GM18867 (cell line): ENCODE data around the gene GAL3ST2.
"Not testable (repeated sequence)": the region's sequence is repeated elsewhere in the genome, so short reads cannot be mapped to it uniquely, and the experiment has no call there.

ENCODE experiments used
- ATAC-seq: cut with Tn5 transposase; IDR thresholded peaks from one replicate; pipeline ENCODE4 v1.9.1; 2021; ENCODE audit warnings: mild to moderate bottlenecking, moderate library complexity; ENCODE audit not compliant: unreplicated experiment

Gene GAL3ST2

DNA sequence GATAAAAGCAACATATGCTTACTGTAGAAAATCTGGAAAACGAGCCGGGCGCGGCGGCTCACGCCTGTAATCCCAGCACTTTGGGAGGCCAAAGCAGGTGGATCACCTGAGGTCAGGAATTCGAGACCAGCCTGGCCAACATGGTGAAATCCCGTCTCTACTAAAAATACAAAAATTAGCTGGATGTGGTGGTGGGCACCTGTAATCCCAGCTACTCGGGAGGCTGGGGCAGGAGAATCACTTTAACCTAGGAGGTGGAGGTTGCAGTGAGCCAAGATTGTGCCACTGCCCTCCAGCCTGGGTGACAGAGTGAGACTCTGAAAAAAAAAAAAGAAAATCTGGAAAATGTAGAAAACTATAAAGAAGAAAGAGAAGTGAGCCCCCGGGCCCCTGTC, 41.2 kb downstream of the GAL3ST2 start:
- not testable (repeated sequence) for ATAC-seq

DNA sequence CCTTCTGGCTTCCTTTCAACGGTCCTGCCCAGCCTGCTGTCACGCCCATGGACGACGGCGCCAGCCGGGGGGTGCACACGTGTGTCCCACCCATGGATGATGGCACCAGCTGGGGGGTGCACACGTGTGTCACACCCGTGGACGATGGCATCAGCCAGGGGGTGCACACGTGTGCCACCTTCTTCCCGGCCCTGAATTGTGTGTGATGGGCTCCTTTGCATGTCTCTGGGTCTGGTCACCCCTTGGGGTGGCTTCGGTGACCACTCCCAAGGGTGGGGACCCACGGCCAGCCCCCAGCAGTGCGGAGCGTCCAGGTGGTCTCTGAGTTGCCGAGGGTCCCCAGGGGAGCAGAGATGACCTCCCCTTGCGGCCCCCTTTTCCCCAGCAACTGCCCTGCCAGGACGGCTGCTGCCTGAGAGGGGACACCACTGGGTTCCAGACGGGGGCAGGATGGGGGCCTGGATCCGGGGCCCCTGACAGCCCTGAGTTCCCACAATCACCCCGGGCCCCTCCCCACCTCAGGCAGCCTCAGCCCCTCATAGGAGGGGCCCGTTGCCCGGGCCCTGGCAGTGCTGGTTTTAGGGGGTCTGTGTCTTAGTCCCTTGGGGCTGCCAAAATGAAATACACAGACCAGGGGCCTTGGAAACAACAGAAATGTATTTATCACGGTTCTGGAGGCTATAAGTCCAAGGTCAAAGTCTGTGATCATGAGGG, 41.8 kb downstream of the GAL3ST2 start:
- no peak for ATAC-seq

DNA sequence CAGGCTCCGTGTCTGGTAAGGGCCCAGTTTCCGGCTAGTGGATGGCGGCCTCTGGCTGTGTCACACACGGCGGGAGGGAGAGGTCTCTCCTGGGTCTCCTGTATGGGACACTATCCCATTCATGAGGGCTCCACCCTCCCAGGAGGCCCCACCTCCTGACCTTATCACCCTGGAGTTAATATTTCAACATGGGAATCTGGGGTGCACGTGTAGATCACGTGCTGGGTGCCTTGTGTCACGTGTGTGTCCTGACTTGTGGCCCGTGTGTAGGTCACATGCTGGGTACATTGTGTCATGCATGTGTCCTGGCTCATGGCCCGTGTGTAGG, 42.3 kb downstream of the GAL3ST2 start:
- no peak for ATAC-seq

DNA sequence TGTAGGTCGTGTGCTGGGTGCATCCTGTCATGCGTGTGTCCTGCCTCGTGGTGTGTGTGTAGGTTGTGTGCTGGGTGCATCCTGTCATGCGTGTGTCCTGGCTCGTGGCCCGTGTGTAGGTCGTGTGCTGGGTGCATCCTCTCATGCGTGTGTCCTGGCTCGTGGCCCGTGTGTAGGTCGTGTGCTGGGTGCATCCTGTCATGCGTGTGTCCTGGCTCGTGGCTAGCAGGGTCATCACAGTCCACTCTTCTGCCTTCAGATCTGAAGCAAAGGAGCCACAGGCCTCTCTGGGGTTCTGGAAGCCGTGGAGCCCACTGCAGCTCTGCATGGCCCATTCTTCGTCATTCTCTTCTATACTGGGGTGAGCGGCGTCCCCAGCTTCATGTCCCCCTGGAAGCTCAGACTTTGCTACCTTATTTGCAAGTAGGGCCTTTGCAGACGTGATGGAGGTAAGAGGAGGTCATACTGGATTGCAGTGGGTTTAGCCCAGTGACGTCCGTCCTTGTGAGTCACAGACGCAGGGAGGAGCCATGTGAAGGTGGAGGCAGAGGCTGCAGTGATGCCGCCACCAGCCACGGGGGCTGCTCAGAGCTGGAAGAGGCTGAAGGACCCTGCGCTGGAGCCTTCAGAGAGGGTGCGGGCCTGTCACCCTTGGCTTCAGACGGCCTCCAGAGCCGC, 43.5 kb downstream of the GAL3ST2 start:
- ATAC-seq: not testable (repeated sequence)

DNA sequence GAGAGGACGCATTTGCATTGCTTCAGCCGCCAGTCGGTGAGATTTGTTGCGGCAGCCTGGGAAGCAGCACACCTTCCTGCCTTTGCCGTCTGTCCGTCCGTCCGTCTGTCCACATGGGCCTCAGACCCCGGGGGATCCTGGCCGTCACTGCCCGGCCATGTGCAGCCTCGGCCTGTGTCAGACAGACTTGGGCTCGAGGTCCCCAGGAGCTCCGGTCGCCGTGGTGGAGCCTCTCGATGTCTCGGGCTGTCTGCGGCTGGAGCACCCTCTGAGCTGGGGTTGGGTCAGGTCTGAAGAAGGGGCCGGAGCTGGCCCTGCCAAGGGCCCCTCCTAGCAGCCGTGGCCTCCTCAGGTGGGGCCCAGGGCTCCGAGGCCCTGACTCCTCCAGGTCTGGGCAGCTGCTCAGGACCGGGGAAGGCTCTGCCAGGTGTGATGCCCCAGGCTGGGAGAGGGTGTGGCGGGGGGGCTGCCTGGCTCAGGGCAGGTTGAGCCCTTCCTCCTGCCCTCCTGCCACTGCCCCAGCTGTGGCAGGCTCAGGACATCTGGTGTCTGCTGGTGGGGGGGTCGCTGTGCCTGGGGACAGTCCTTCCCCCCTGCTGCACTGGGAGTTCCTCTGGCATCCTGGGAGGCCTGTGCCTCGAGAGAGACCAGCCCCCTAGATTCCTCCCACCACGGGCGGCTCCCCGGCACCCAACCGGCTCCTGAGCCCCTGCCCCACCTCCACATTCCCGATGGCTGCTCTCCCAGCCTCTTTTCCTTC, 44.2 kb downstream of the GAL3ST2 start:
- ATAC-seq: no peak

DNA sequence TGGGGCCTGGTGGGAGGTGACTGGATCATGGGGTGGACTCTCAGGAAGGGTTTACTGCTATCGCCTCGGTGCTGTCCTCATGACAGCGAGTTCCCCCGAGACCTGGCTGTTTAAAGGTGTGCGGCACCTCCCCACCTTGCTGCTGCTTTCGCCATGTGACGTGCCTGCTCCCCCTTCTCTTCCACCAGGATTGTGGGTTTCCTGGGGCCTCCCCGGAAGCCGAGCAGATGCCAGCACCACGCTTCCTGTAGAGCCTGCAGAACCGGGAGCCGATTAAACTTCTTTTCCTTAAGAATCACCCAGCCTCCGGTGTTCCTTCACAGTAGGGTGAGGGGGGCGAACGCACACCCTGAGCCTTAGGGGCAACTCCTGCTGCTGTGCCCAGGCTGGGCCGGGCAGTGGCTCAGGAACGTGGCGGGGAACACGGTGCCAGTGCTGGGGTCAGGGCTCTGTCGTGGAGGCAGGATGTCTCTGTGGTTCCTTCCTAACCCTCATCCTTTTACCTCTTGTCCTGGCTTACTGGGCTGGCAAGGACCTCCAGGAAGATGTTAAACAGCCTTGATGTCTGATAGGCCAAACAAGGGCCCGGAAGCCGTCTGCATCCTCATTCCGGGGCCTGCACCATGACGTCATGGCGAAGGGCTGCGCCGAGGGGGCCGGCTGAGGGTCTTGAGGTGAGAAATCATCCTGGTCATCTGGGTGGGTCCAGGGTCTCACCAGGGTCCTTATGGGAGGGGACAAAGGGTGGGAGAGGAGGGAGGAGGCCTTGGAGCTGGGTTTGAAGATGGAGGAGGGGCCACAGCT, 45.0 kb downstream of the GAL3ST2 start:
- ATAC-seq: no peak

DNA sequence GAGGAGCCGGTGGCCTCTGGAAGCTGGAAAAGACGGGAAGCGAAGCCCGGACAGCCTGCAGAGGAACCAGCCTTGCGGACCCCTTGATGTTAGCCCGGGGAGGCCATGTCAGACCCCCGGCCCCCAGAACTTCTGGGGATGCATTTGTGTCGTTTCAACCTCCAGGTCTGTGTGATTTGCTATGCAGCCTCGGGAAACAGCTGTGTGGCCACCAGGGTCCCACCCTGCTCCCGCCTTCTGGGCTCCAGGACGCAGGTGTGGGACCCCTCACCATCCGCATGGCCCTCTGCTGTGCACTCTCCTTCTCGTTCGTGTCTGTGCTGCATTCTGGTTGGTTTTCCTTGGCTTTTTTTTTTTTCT, 45.6 kb downstream of the GAL3ST2 start:
- ATAC-seq: no peak

DNA sequence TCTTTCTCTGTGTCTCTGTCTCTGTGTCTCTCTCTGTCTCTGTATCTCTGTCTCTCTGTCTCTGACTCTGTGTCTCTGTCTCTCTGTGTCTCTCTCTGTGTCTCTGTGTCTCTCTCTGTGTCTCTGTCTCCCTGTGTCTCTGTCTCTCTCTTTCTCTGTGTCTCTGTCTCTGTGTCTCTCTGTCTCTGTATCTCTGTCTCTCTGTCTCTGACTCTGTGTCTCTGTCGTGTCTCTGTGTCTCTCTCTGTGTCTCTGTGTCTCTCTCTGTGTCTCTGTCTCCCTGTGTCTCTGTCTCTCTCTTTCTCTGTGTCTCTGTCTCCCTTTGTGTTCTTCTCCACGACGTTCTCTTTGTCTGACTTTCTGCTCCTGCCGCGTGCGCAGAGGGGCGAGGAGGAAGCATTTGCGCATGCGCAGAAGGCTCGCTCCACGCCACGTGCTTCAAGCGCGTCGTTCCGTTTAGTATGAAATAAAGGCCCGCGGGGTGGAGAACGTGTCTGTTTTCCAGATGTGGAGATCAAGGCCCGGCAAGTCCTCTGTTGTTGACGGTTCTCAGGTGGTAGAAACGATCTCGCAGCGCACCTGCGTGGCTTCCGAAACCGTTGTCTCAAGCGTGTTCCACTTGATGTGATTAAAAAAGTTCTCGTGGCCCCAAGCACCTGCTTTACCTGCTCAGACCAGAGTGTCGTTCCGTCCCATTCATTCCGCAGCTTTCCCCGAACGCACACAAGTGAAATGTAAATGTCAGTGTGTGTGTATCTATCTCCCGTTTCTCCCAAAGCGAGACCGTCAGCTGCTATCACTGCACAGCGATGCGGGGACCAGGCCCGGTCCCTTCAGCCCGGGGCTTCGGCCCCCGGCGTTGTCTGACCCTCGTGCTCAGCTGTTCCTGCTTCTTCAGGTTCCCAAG, 47.2 kb downstream of the GAL3ST2 start:
- ATAC-seq: not testable (repeated sequence)

DNA sequence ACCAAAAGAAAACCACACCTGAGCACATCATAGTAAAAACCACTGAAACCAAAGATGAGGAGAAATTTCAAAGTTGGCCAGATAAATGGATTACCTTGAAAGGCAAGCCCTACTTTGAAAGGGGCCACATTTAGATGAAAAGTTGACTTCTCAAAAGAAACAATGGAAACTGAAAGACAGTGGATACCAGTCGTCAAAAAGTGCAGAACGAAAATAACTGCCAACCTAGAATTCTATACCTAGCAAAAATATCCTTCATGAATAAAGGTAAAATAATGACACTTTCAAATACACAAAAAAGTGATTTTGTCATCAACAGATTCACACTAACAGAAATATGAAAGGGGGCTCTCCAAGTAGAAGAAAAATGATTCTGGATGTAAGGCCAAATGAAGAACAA, 50.8 kb downstream of the GAL3ST2 start:
- ATAC-seq: no peak

DNA sequence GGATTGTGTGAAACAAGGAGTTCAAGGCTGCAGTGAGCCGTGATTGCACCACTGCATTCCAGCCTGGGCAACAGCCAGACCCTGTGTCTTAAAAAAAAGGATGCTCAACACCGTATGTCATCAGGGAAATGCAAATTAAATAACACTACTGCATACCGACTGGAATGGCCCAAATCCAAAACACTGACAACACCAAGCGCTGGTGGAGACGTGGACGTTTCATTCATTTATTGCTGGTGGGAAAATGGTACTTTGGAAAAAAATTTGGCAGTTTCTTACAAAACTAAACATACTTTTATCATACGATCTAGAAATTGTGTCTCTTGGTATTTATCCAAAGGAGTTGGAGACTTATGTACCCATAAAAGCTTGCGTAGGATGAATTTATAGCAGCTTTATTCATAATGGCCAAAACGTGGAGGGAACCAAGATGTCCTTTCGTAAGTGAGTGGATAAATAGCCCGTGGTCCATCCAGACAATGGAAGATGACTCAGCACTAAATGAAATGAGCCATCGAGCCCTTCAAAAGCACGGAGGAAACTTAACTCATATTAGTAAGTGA, 56.6 kb downstream of the GAL3ST2 start:
- ATAC-seq: no peak

DNA sequence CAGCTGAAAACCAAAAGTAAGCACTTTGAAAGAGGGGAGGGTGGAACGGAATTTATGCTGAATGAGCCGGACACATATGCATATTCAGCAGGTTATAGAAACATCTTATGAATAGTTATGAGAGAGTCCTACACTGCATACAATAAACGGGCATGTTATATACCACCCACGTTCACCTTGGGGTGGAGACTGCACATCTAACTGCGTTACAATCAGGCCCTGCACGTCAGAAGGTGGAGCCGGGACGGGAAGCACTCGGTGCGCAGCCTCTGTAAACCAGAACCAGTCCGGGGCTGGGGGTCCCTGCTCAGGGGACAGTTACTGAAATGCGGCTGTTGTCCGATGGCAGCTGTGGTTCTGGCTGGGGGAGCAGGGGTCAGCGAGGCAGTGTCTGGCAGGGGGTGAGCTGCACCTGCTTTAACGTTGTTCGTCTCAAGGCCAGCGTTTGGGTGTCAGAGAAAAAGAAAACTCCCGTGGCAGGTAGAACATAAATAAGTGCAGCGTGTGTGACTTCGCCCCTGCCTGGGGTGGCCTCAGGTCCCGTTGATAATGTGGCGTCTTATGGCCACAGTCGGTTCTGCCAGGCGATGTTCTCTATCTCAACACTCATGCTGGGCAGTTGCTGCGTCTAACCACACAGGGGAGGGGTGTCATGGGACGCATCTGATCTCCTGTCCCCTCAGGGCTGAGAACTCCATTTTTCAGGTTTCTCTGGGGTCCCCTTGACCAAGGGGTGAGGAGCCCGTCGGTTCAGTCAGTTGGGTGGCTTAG, 57.3 kb downstream of the GAL3ST2 start:
- ATAC-seq: not testable (repeated sequence)

DNA sequence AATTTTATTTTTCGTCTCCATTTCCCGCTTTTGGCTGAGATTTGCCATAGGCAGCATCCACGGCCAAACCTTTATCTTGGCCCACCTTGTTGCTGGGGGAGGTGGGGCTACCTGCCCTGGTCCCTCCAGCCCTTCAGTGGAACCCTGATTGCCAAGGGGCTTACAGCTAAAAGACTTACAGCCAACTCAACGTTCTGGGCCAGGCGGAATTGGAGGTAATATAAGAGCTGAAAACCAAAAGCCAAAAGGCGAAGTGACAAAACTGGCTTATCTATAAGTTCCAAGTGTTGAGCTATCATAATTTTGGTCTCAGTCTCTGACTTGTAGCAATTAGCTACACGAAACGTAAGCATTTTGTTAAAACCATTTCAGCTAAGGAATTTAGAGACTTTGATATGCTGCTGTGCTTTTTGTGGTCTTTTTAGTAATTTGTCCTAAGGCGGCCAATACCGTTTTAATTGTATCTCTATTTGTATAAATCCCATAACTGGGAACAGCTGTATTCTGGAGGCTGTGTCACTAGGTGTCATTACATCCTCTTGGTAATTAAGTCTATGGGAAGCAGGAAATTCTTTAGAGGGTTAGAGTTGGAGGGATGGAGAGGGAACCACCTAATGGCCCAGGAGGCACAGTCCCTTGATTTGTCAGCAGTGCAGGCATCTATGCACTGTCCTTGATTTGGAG, 58.0 kb downstream of the GAL3ST2 start:
- no peak for ATAC-seq

DNA sequence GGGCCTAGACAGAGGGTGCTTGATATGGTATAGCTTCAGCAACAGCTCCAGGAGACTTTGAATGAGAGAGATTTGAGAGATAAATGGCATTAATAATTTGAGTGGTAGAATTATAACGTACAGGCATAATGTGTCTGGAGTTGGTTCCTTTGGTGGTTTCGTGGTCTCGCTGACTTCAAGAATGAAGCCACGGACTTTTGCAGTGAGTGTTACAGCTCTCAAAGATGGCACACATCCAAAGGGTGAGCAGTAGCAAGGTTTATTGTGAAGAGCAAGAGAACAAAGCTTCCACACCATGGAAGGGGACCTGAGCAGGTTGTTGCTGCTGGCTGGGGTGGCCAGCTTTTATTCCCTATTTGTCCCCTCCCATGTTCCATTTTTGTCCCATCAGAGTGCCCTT, 59.0 kb downstream of the GAL3ST2 start:
- ATAC-seq: no peak

DNA sequence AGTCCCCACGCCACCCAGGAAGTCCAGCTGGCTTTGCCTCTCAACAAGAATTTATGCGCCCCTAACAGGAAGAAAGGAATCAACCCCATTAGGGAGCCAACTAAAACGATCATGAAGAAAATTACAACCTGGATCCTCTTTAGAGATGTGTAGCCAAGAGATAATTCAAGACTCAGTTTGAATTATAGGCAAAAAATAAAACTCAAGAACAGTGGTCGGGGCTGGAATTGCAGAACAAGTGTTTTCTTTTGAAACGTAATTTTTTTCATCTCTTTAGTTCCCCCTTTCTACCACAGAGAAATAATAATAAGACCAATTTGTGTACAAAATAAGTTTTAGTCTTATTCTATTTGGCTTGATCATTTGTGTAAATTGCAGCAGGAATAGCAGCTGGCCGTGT, 59.7 kb downstream of the GAL3ST2 start:
- ATAC-seq: no peak

DNA sequence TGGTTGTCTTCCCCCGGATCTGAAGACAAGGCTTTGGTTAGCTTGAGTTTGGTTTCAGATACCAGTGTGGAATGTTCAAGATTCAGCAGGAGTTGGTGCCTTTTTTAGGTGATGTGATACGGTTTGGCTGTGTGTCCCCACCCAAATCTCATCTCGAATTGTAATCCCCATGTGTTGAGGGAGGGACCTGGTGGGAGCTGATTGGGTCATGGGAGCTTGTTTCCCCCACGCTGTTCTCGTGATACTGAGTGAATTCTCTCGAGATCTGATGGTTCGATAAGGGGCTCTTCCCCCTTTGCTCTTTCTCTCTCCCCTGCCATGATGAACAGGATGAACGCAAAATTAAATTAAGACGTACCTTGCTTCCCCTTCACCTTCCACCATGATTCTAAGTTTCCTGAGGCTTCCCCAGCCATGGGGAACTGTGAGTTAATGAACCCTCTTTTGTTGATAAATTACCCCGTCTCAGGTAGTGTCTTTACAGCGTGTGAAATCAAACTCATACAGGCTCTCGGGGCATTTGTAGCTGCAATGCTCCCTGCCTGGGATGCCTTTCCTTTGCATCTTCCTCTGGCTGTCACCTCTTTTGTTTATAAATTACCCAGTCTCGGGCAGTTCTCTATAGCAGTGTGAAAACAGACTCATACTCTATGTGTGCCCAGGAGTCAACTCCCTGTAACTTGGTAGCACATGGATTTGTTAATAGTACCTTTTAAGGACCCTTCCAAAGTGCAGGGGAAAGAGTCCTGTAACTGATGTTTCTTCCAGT, 60.8 kb downstream of the GAL3ST2 start:
- ATAC-seq: no peak

DNA sequence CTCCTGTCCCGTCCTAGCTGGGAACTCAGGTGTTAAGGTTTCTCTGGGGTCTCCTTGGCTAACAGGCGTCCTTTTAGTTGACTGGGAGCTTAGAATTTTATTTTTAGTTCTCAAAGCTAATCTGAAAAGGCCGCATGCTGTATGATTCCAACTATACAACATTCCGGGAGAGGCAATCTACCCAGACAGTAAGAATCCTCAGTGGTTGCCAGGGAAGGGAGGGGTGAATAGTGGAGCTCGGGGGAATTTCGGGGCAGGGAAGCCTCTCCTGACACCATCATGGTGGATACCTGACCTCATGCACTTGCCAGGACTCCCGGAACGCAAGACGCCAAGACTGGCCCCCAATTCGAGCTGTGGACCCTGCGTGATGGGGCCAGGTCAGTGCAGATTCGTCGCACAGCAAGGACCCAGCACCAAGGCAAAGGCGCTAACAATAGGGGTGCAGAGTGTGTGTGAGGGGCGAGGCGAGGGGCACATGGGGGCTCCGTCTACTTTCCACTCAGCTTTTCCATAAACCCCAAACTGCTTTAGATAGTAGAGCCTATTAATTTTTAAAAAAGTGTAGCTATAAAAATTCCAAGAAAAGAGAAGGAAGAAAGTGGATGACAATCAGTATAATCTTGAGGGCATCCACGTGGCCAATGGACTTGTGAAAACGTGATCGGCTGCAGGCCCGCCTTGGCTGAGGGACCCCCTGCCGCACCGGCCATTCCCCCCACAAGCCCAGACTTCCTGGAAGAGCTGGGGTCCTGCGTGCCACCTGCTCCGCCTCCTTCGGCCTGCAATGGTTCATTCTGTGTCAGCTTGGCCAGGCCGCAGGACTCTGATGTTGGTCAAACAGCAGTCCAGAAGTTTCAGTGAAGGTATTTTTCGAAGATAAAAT, 64.8 kb downstream of the GAL3ST2 start:
- no peak for ATAC-seq

DNA sequence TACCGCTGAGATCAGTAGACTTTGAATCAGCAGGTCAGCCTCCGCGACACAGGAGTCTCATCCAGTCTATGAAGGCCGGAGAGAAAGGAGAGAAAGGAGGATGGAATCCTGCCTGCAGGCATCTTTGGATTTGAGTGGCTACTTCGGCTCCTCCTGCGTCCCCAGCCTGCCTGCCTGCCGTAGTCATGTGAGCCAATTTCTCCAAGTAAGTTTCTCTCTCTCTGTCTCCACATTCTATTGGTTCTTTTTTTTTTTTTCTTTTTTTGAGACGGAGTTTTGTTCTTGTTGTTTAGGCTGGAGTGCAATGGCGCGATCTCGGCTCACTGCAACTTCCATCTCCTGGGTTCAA, 65.4 kb downstream of the GAL3ST2 start:
- no peak for ATAC-seq
